Measurements from ENCODE around the gene C4BPA. TPM values are rescaled to one million over a fixed set of nuclear protein-coding genes. Genes with fewer than 3 reads are reported as not detected.

C4BPA gene
- total and polyA plus RNA-seq, 8 donors: 1.4 to 15.4 (median 7.9) TPM

DNA sequence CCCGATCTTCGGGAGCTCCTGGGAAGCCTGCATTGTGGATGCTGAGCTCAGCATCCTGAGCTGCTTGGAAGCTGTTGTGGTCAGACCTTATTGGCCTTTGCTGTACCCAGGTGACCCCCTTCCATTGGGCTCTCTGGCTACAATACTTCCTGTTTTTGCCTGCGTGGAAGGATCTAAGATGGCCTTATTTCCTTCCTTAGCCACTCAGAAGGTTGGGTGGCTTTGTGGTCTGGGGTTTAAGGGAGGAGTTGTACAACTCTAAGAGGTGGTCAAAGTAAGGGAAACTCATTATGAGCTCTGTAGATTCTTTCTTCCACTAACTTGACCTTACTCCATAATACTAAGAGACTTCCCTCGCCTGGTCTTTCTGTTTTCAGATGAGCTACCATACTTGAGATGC lies 33.2 kb upstream of the C4BPA start:
- no peaks in the 10 kb centered on the region for H3K9me3 ChIP-seq
- TF ChIP-seq, protein P1, sequence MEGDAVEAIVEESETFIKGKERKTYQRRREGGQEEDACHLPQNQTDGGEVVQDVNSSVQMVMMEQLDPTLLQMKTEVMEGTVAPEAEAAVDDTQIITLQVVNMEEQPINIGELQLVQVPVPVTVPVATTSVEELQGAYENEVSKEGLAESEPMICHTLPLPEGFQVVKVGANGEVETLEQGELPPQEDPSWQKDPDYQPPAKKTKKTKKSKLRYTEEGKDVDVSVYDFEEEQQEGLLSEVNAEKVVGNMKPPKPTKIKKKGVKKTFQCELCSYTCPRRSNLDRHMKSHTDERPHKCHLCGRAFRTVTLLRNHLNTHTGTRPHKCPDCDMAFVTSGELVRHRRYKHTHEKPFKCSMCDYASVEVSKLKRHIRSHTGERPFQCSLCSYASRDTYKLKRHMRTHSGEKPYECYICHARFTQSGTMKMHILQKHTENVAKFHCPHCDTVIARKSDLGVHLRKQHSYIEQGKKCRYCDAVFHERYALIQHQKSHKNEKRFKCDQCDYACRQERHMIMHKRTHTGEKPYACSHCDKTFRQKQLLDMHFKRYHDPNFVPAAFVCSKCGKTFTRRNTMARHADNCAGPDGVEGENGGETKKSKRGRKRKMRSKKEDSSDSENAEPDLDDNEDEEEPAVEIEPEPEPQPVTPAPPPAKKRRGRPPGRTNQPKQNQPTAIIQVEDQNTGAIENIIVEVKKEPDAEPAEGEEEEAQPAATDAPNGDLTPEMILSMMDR (IDR thresholded peaks at IDR 0.05): no peak
- 85% methylated on average over 4 of the region's 4 CpGs for WGBS, 2 donors
- no peaks in the 10 kb centered on the region for H3K4me1 ChIP-seq
- DNase-seq: no peak
- H3K27ac ChIP-seq: no peak overlapping the region
- peaks cover 0 to 5% (median 3%) of the 10 kb centered on the region in 3 donors for H3K36me3 ChIP-seq
- H3K27me3 ChIP-seq: no peaks in the 10 kb centered on the region
- FAIRE-seq: no peak
- intact Hi-C loops (cut with DNase I): no loop called here
- H3K4me3 ChIP-seq: no peak overlapping the region
- ATAC-seq: no peak

DNA sequence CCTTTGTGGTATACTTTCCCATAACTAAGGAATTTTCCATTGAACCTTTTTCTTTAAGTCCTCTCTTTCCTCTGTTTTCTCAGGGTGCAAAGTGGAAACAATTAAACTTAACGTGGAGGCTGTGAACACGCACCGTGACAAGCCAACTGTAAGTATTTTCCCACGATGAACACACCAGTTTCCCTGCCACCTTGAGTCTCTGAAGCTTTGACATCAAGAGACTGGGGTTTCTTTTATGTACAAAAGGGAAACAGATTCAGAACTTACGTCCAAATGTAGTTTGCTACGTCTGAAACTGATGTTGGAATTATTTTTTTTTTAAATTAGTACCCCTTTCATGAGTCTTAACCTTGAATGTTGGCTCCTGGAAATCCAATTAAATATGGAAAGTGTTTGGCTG lies 32.6 kb upstream of the C4BPA start:
- Histone ChIP-seq H3K9me3 (no peaks in the 10 kb centered on the region), H3K4me1 (no peaks in the 10 kb centered on the region), H3K27me3 (no peaks in the 10 kb centered on the region), H3K27ac (no peak overlapping the region), H3K36me3 (peaks cover 0 to 3% (median 0%) of the 10 kb centered on the region in 3 donors), H3K4me3 (no peak overlapping the region)
- FAIRE-seq (no peak), ATAC-seq (no peak), DNase-seq (no peak)
- intact Hi-C loops (cut with DNase I): no loop called here
- TF ChIP-seq, protein P1 (IDR thresholded peaks at IDR 0.05): no peak
- 87% methylated on average over 6 of the region's 6 CpGs for WGBS, 2 donors

DNA sequence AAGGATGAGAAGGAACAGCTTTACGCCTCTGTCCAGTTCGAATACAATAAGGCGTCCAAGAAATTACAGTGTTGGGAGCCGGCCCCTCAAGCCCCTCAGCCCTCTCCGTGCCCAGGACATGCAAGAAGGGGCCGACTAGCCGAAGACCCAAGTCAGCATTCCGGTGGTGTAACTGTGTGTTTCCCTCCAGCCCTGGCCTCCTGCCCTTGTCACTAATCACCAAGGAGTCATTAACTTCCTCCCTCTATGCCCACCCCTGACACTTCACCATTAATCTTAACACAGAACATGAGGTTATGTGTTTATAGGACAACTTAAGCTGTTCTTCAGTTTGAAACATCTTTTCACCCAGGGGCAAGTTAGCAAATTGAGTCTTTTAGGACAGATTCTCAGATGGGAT lies 31.8 kb upstream of the C4BPA start:
- ATAC-seq: no peak
- H3K36me3 ChIP-seq: peaks cover 0 to 3% (median 0%) of the 10 kb centered on the region in 3 donors
- no peak for DNase-seq
- 86 to 89% methylated on average over 8 of the region's 8 CpGs for WGBS, 2 donors
- H3K4me3 ChIP-seq: no peak overlapping the region
- no peaks in the 10 kb centered on the region for H3K4me1 ChIP-seq
- no peak for FAIRE-seq
- H3K9me3 ChIP-seq: no peaks in the 10 kb centered on the region
- no peak overlapping the region for H3K27ac ChIP-seq
- intact Hi-C loops (cut with DNase I): no loop called here
- TF ChIP-seq, protein P1 (IDR thresholded peaks at IDR 0.05): no peak
- H3K27me3 ChIP-seq: no peaks in the 10 kb centered on the region

DNA sequence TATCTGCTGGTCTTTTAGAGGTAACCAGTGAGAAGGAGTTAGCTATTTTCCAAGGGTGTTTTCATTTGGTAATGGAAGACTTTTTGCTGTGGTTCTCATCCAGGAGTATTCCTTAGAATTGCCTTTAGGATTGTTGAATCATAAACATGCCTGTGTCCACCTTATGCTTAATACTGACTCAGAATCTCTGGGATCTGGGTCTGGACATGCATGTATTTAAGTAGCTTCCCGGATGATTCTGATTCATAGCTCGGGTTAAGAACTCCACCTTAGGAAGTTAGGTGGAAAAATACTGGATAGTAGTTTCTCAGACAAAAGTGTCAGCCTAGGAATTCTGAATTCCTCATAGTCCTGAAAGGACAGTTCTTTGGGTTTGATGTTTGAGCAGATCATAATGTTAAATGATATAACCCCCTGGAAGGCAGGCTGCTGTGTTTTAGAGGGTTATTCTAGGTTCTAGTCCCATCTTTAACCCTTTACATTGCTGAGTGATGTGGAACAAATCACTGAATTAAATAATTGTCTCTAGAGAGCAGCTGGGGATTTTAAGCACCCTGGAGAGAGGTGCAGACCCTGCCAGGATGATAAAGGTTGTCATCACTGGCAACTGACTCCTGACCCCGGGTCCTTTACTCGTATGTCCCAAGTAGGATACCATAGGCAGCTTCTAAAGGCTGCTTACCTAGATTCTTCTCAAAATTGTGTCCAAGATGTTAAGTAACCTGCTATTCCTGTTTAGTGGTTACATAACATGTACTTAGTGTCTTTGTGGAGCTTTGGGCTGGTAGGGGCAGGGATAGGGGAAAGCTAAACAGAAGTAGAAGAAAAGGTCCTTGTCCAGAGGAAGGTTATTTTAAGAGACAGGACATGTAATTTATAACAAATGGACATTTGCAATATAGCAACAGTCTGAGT lies 29.9 kb upstream of the C4BPA start:
- DNase-seq: no peak
- H3K36me3 ChIP-seq: no peaks in the 10 kb centered on the region
- no peaks in the 10 kb centered on the region for H3K9me3 ChIP-seq
- no peak for ATAC-seq
- no peaks in the 10 kb centered on the region for H3K4me1 ChIP-seq
- WGBS, 2 donors: 69 to 74% methylated on average over 4 of the region's 4 CpGs
- H3K4me3 ChIP-seq: no peak overlapping the region
- intact Hi-C loops (cut with DNase I): no loop called here
- TF ChIP-seq, protein P1 (IDR thresholded peaks at IDR 0.05): no peak
- no peak overlapping the region for H3K27ac ChIP-seq
- no peak for FAIRE-seq
- no peaks in the 10 kb centered on the region for H3K27me3 ChIP-seq

Data from pancreas (tissue), 10 donors.